ENCODE data around the gene STARD4.

The STARD4 gene

DNA sequence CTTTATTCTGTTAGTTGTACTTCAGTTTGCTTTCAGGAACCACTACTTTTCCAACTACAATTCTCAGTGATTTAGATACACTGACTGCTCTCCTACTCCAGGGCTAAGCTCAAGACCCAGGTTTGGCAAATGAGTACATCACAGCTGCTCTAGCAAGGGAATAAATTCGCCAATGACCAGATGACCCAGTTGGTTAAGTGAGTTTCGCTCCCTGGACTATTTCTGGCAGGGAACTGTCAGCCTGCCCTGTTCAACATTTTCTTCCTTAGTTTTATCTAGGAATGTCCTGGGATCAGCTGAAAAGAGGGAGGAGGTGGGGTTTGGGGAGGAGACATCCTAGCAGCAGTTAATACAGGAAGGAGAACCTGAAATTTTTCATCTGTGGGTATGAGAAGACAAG, 6.4 kb upstream of the STARD4 start:
- Histone ChIP-seq H3K9ac (ENCODE audit: low read length) (no peak overlapping the region), H3K4me3 (ENCODE audit: low read depth, low read length) (no peak overlapping the region), H3K9me3 (ENCODE audit: control insufficient read depth, insufficient read depth, low read depth, low read length) (no peaks in the 10 kb centered on the region), H3K4me1 (ENCODE audit: control insufficient read depth, insufficient read depth, low read length) (peaks cover 5% of the 10 kb centered on the region), H3K27me3 (ENCODE audit: control insufficient read depth, insufficient read depth, low read length) (no peaks in the 10 kb centered on the region), H3K36me3 (ENCODE audit: control insufficient read depth, insufficient read depth, low read length) (no peaks in the 10 kb centered on the region), H3K27ac (ENCODE audit: low read depth, low read length) (no peak overlapping the region)

DNA sequence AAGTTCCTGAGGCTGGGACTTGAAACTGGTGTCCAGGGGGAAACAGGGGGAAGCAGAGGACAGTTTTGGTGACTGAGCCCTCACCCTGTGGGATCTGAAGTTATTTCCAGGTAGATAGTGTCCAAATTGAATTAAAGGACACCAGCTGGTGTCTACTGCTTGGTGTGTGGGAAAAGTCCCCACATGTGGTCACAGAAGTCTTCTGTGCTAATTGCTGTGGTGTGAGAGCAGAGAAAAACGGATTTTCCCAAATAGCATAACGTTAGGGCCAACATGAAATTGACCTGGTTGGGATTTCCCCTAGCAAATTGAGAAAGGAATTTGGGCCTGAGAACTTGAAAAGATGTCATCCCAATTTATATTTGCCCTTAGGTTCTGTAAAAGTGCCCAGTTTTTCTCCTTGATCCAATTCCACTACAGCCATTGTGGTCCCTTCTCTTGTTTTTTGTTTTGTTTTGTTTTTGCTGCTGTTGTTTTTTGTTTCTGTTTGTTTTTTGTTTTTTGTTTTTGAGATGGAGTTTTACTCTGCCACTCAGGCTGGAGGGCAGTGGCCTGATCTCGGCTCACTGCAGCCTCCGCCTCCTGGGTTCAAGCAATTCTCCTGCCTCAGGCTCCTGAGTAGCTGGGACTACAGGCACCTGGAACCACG, 5.6 kb upstream of the STARD4 start:
- no peaks in the 10 kb centered on the region for H3K27me3 ChIP-seq (ENCODE audit: control insufficient read depth, insufficient read depth, low read length)
- no peak overlapping the region for H3K27ac ChIP-seq (ENCODE audit: low read depth, low read length)
- H3K9me3 ChIP-seq (ENCODE audit: control insufficient read depth, insufficient read depth, low read depth, low read length) = no peaks in the 10 kb centered on the region
- H3K9ac ChIP-seq (ENCODE audit: low read length) = no peak overlapping the region
- H3K36me3 ChIP-seq (ENCODE audit: control insufficient read depth, insufficient read depth, low read length) = no peaks in the 10 kb centered on the region
- H3K4me3 ChIP-seq (ENCODE audit: low read depth, low read length) = no peak overlapping the region
- peaks cover 11% of the 10 kb centered on the region for H3K4me1 ChIP-seq (ENCODE audit: control insufficient read depth, insufficient read depth, low read length)

GRCh38 chr5:111514087-111514486, 1.8 kb upstream of the STARD4 start:
- H3K27me3 ChIP-seq (ENCODE audit: control insufficient read depth, insufficient read depth, low read length) = no peaks in the 10 kb centered on the region
- H3K9ac ChIP-seq (ENCODE audit: low read length) = no peak overlapping the region
- no peaks in the 10 kb centered on the region for H3K9me3 ChIP-seq (ENCODE audit: control insufficient read depth, insufficient read depth, low read depth, low read length)
- H3K27ac ChIP-seq (ENCODE audit: low read depth, low read length) = no peak overlapping the region
- no peaks in the 10 kb centered on the region for H3K36me3 ChIP-seq (ENCODE audit: control insufficient read depth, insufficient read depth, low read length)
- H3K4me1 ChIP-seq (ENCODE audit: control insufficient read depth, insufficient read depth, low read length) = peaks cover 27% of the 10 kb centered on the region
- H3K4me3 ChIP-seq (ENCODE audit: low read depth, low read length) = no peak overlapping the region; the same call in 1 of the 2 replicates

- H3K4me1 ChIP-seq (ENCODE audit: control insufficient read depth, insufficient read depth, low read length) = peaks cover 27% of the 10 kb centered on the region
- peak overlapping the region; percentile 74; the same call in 1 of the 2 replicates for H3K27ac ChIP-seq (ENCODE audit: low read depth, low read length)
- no peaks in the 10 kb centered on the region for H3K27me3 ChIP-seq (ENCODE audit: control insufficient read depth, insufficient read depth, low read length)
- H3K9ac ChIP-seq (ENCODE audit: low read length) = peak overlapping the region; percentile 81
- no peaks in the 10 kb centered on the region for H3K9me3 ChIP-seq (ENCODE audit: control insufficient read depth, insufficient read depth, low read depth, low read length)
- H3K4me3 ChIP-seq (ENCODE audit: low read depth, low read length) = peak overlapping the region; percentile 94
- no peaks in the 10 kb centered on the region for H3K36me3 ChIP-seq (ENCODE audit: control insufficient read depth, insufficient read depth, low read length)
Measured at GRCh38 chr5:111513131-111513520, 791 bp upstream of the STARD4 start.

DNA sequence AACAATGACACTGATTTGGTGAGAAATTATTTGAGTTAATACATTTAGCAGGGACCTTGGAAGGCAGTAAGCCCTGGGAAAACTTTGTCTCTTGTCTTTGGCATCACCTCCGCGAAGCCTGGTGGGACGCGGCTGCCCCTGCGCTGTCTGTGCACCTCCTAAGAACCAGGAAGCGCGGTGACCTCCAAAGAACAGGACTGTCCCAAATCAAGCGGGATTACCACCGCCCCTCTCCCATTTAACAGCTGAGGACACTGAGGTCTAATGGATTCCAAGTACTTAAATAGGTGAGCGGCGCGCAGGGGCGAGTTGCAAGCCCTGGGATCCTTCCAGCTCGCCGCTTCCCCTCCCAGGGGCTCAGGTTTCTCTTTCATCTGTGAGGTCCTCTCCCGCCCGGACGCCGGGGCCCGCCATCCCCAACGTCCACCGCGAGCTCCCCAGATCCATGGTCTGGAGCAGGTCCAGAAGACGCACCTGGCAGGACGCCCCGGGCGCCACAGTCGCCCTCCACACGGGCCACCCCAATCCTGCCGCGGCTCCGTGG, 432 bp downstream of the STARD4 start:
- peak overlapping the region; percentile 78; the same call in 1 of the 2 replicates for H3K27ac ChIP-seq (ENCODE audit: low read depth, low read length)
- H3K9me3 ChIP-seq (ENCODE audit: control insufficient read depth, insufficient read depth, low read depth, low read length) = no peaks in the 10 kb centered on the region
- H3K4me3 ChIP-seq (ENCODE audit: low read depth, low read length) = peak overlapping the region; percentile 94
- H3K9ac ChIP-seq (ENCODE audit: low read length) = peak overlapping the region; percentile 93
- peaks cover 3% of the 10 kb centered on the region; the same call in 1 of the 2 replicates for H3K36me3 ChIP-seq (ENCODE audit: control insufficient read depth, insufficient read depth, low read length)
- H3K27me3 ChIP-seq (ENCODE audit: control insufficient read depth, insufficient read depth, low read length) = no peaks in the 10 kb centered on the region
- H3K4me1 ChIP-seq (ENCODE audit: control insufficient read depth, insufficient read depth, low read length) = peaks cover 27% of the 10 kb centered on the region

GRCh38 chr5:111511174-111511830, 1.0 kb downstream of the STARD4 start:
- Histone ChIP-seq H3K4me1 (ENCODE audit: control insufficient read depth, insufficient read depth, low read length) (peaks cover 27% of the 10 kb centered on the region), H3K9me3 (ENCODE audit: control insufficient read depth, insufficient read depth, low read depth, low read length) (no peaks in the 10 kb centered on the region), H3K4me3 (ENCODE audit: low read depth, low read length) (peak overlapping the region; percentile 94), H3K9ac (ENCODE audit: low read length) (peak overlapping the region; percentile 93), H3K27ac (ENCODE audit: low read depth, low read length) (no peak overlapping the region; the same call in 1 of the 2 replicates), H3K36me3 (ENCODE audit: control insufficient read depth, insufficient read depth, low read length) (peaks cover 9% of the 10 kb centered on the region; the same call in 1 of the 2 replicates), H3K27me3 (ENCODE audit: control insufficient read depth, insufficient read depth, low read length) (no peaks in the 10 kb centered on the region)

GRCh38 chr5:111509119-111509518, 3.2 kb downstream of the STARD4 start:
- no peaks in the 10 kb centered on the region for H3K9me3 ChIP-seq (ENCODE audit: control insufficient read depth, insufficient read depth, low read depth, low read length)
- H3K27me3 ChIP-seq (ENCODE audit: control insufficient read depth, insufficient read depth, low read length) = no peaks in the 10 kb centered on the region
- H3K4me3 ChIP-seq (ENCODE audit: low read depth, low read length) = peak overlapping the region; percentile 94; the same call in 1 of the 2 replicates
- H3K27ac ChIP-seq (ENCODE audit: low read depth, low read length) = no peak overlapping the region
- peaks cover 27% of the 10 kb centered on the region for H3K36me3 ChIP-seq (ENCODE audit: control insufficient read depth, insufficient read depth, low read length)
- no peak overlapping the region for H3K9ac ChIP-seq (ENCODE audit: low read length)
- peaks cover 25% of the 10 kb centered on the region for H3K4me1 ChIP-seq (ENCODE audit: control insufficient read depth, insufficient read depth, low read length)

DNA sequence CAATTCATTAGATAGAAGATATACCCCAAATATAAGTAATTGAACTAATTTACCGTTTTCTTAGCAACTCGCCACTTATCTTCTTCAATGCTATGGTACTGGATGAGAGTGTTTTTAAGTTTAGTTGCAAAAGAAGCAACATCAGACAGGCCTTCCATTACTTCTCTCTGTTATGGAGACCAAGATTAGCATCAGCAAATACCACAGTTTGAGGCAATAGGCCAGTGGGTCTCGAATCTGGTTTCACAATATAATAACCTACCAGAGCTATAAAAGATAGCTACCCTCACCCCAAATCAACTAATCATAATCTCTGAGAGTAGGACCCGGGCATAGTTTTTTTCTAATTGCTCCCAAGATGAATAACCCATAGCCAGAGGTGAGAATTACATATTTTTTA, 5.1 kb downstream of the STARD4 start:
- H3K27me3 ChIP-seq (ENCODE audit: control insufficient read depth, insufficient read depth, low read length) = no peaks in the 10 kb centered on the region
- H3K36me3 ChIP-seq (ENCODE audit: control insufficient read depth, insufficient read depth, low read length) = peaks cover 28% of the 10 kb centered on the region
- no peaks in the 10 kb centered on the region for H3K9me3 ChIP-seq (ENCODE audit: control insufficient read depth, insufficient read depth, low read depth, low read length)
- H3K9ac ChIP-seq (ENCODE audit: low read length) = no peak overlapping the region
- H3K27ac ChIP-seq (ENCODE audit: low read depth, low read length) = no peak overlapping the region
- H3K4me3 ChIP-seq (ENCODE audit: low read depth, low read length) = no peak overlapping the region
- peaks cover 13% of the 10 kb centered on the region; the same call in 1 of the 2 replicates for H3K4me1 ChIP-seq (ENCODE audit: control insufficient read depth, insufficient read depth, low read length)

DNA sequence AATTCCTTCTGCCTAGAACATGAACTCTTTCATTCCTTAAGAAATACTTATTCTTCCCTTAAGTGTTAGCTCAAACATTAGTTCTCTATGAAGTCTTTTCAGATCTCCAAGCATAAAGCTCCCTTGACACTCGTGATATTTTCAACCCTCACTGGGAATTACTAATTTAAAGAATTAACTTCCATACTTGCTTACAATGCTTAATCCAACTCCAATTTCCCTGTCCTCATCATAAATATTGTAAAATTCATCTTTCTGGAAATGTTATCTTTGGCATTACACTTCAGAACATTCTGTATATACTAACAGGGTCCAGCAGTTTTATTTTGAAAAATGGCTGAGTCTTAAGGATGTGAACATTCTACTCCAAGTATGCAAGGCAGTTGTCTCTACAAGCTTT, 7.2 kb downstream of the STARD4 start:
- no peak overlapping the region for H3K4me3 ChIP-seq (ENCODE audit: low read depth, low read length)
- H3K36me3 ChIP-seq (ENCODE audit: control insufficient read depth, insufficient read depth, low read length) = peaks cover 46% of the 10 kb centered on the region
- H3K4me1 ChIP-seq (ENCODE audit: control insufficient read depth, insufficient read depth, low read length) = peaks cover 9% of the 10 kb centered on the region; the same call in 1 of the 2 replicates
- no peaks in the 10 kb centered on the region for H3K9me3 ChIP-seq (ENCODE audit: control insufficient read depth, insufficient read depth, low read depth, low read length)
- H3K27me3 ChIP-seq (ENCODE audit: control insufficient read depth, insufficient read depth, low read length) = no peaks in the 10 kb centered on the region
- H3K27ac ChIP-seq (ENCODE audit: low read depth, low read length) = no peak overlapping the region
- no peak overlapping the region for H3K9ac ChIP-seq (ENCODE audit: low read length)

DNA sequence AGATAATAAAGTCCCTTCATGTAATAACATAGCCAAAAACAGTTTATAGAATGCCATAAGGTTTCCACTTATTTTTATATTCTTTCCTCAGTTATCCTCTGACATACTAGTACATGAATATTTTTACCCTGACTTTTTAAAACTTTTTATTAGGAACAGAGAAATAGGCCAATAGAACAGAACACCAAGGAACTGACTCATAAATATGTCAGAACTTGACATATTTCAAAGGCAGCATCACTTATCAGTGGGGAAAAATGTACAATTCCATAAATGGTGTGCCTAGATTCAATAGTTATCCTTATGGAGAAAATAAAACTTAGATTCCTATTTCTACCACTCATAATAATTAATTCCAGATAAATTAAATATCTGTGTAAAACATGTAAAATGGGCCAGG, 9.4 kb downstream of the STARD4 start:
- Histone ChIP-seq H3K4me1 (ENCODE audit: control insufficient read depth, insufficient read depth, low read length) (no peaks in the 10 kb centered on the region), H3K27ac (ENCODE audit: low read depth, low read length) (no peak overlapping the region), H3K27me3 (ENCODE audit: control insufficient read depth, insufficient read depth, low read length) (no peaks in the 10 kb centered on the region), H3K9me3 (ENCODE audit: control insufficient read depth, insufficient read depth, low read depth, low read length) (no peaks in the 10 kb centered on the region), H3K9ac (ENCODE audit: low read length) (no peak overlapping the region), H3K4me3 (ENCODE audit: low read depth, low read length) (no peak overlapping the region), H3K36me3 (ENCODE audit: control insufficient read depth, insufficient read depth, low read length) (peaks cover 66% of the 10 kb centered on the region)

DNA sequence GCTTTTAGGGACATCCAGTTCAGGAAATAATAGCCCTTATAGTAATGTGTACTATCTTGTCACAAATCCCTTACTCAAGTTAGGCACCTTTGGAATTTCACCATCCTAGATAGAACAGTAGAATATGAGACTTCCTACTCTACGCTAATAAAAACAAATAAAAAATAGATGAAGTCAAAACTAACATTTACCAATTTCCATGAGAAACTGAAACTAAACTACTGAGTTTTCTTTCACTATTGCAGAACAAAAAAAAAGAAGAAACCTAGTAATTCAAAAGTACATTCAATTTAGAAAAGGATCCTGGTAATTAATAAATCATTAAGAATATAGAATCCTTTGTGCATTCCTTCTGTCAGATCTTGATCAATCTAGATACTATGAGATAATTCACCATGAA, 14.0 kb downstream of the STARD4 start:
- Histone ChIP-seq H3K36me3 (ENCODE audit: control insufficient read depth, insufficient read depth, low read length) (peaks cover 67% of the 10 kb centered on the region), H3K27me3 (ENCODE audit: control insufficient read depth, insufficient read depth, low read length) (no peaks in the 10 kb centered on the region), H3K4me3 (ENCODE audit: low read depth, low read length) (no peak overlapping the region), H3K4me1 (ENCODE audit: control insufficient read depth, insufficient read depth, low read length) (peaks cover 5% of the 10 kb centered on the region; the same call in 1 of the 2 replicates), H3K27ac (ENCODE audit: low read depth, low read length) (no peak overlapping the region), H3K9me3 (ENCODE audit: control insufficient read depth, insufficient read depth, low read depth, low read length) (no peaks in the 10 kb centered on the region), H3K9ac (ENCODE audit: low read length) (no peak overlapping the region)
